Hematopoietic multipotent progenitor cell (in vitro differentiated cells): ENCODE data around the gene MFGE8. TPM values are rescaled to one million over a fixed set of nuclear protein-coding genes. Genes with fewer than 3 reads are reported as not detected.
A peak's percentile ranks its signal among the peaks of the same experiment; 100 is the strongest.

Source experiments
- DNase-seq, 3 donors: peaks; one replicate each; pipeline ENCODE4 v3.0.0-alpha.2; 2011 to 2015; ENCODE audit warnings: low read depth in 2 of 3, low spot score in 2 of 3
- total RNA-seq: library from RNA; depleted of rRNA; stranded (reverse); fragments of >200 nt; gene quantifications from one replicate; pipeline ENCODE4 v1.2.3, GENCODE V29; 2012

Gene MFGE8
- total RNA-seq, 1 donor = 46.3 TPM

GRCh38 chr15:88900309-88900981 is 12.7 kb downstream of the MFGE8 start:
- no peak for DNase-seq

DNA sequence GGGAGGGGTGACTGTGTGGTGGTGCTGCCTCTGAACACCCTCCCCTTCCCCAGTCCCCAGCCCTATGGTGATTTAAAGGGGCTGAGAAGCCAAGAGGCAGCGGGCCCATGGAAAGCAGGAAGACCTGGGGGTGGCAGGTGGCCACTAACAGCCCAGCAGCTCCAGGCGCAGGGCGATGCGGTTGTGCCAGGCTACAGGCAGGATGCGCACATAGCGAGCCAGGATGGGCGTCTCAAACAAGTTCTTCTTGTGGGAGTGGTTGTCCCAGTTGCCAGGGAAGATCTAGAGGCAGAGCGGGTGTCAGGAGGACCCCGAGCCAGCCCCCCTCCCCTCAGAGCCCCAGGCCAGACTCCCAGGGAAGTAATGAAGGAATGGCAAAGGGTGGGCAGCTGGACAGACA is 13.9 kb downstream of the MFGE8 start:
- no peak for DNase-seq

DNA sequence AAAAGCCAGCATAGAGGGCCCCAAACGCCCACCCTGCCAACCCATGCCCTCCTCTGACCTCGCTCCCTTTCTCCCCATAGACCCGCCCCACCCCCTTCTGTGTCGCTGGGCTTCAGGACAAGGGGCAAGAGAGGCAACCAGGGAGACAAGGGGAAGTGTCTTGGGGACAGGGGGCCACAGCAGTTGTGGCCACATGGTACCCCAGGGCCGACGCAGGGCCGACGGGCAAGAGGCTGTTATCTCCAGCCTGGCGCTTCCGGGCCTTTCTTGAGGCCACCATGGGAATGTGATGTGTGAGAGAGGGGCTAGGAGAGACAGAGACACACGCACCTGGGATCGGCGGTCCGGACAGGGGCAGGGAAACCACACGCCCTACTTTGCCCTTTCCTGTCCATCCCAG is 14.4 kb downstream of the MFGE8 start:
- no peak for DNase-seq

GRCh38 chr15:88897456-88898194 is 15.6 kb downstream of the MFGE8 start:
- DNase-seq = peak in 2 of 3 donors; percentile 75 to 77

- DNase-seq = no peak
These were observed 16.1 kb downstream of the MFGE8 start for GRCh38 chr15:88897142-88897455.

DNA sequence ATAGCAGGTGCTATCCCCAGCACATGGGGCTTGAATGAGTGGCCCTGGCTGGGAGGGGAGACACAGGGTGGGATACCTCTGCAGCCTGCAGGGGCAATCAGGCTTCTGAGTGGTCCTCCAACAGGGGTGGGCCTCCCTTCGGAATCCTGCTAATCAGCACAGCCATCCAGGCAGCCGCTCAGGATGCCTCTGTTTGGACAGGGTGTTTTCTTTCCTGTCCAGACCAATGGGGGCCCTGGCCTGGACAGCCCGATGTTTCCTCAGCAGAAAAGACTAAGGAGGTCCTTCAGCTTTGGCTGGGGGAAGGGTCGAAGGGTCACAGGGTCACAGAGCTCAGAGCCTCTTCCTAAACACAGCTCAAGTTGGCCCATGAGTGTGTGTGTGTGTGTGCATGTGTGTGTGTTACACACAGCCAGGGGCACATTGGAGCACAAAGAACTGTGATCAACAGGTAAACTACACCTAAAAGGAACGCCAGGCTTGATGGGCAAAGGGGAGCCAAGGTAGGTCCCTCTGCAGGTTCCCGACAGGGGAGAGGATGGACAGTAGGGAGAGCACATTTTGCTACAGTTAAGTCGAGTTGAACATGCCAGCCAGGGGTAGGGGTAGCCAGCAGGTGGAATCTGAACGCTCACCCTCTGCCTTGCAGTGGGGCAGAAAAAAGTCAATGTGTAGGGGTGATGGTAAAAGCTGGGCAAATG is 16.7 kb downstream of the MFGE8 start:
- no peak for DNase-seq

- DNase-seq = peak in 1 of 3 donors; percentile 33
These were observed 18.1 kb downstream of the MFGE8 start, which contains the start of gene HAPLN3 for GRCh38 chr15:88894819-88895767. TSS of gene HAPLN3 (minus strand) at chr15:88895544. CDS start at chr15:88887298, 8,246 bp downstream.

- peak; percentile 53 to 65 (median 58) for DNase-seq
These were observed 18.8 kb downstream of the MFGE8 start for GRCh38 chr15:88894348-88894818.

DNA sequence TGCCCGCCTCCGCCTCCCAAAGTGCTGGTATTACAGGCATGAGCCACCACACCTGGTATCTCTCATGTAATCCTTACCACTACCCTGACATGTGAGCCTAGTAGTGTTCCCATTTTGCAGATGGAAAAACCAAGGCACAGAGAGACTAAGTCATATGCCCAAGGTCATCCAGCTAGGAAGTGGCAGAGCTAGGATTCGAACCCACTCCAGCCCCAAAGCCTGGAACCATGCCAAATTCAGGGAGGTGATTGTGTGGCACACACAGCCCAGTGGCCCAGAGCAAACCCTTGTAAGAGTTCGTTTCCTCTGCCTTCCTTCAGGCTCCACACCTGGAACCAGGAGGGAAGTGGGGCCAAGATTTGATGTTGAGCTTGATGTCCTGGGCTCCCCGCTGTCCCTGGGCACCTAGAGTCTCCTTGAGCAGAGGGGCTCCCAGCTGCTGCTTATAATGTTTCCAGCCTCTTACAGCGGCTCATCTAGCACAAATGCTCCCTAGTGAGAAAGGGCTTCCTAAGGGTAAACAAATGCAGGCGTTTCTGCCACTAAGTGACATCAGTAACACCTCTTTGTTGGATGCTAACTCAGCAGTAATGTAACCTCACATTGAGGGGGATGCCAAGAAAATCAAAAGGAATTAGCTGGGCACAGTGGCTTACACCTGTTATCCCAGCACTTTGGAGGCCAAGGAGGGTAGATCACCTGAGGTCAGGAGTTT is 21.5 kb downstream of the MFGE8 start:
- DNase-seq = no peak

- DNase-seq = no peak
These were observed 22.7 kb downstream of the MFGE8 start for GRCh38 chr15:88890495-88890894.

GRCh38 chr15:88888719-88889118 is 24.5 kb downstream of the MFGE8 start:
- no peak for DNase-seq

GRCh38 chr15:88887068-88887580 is 26.1 kb downstream of the MFGE8 start:
- DNase-seq = no peak

GRCh38 chr15:88882785-88883184 is 30.4 kb downstream of the MFGE8 start:
- no peak for DNase-seq

DNA sequence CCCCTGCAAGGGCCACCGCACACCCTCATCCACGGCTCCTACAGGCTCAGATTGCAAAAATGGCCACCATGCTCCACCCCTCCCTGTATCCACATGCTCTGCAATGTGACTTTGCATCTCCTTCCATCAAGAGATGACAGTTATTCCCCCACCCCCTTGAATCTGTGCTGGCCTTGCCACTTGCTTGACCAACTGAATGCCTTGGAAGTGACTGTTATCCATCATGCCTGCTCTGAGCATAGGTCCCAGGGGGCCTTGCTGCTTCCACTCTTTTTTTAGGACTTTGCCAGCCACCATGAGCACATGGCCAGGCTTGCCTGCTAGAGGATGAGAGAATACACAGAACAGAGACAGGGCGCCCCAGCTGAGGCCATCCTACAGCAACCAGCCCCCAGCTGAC is 31.4 kb downstream of the MFGE8 start:
- DNase-seq = no peak

- DNase-seq = no peak
These were observed 32.0 kb downstream of the MFGE8 start for GRCh38 chr15:88880944-88881740.

DNA sequence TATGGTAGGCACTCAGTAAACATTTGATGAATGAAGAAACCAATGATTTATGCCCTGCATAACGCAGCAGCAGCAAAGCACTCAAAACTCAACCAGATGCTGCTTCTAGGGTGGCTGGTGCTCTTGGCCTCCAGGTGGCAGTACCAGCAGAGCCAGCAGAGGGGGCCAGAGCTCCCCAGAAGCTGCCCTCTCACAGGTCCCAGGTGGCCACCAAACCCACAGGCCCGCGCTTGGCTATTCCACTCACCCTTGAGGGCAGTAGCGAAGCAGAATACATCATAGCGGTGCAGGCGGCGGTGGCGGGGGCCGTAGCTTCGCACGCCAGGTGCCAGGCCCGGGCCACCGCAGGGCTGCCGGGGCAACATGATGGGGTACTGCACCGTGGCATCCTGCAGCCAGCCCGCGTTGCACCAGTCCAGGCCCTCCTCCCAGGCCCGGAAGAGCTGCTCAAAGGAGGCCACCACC is 34.4 kb downstream of the MFGE8 start:
- peak in 2 of 3 donors; percentile 35 to 52 for DNase-seq

DNA sequence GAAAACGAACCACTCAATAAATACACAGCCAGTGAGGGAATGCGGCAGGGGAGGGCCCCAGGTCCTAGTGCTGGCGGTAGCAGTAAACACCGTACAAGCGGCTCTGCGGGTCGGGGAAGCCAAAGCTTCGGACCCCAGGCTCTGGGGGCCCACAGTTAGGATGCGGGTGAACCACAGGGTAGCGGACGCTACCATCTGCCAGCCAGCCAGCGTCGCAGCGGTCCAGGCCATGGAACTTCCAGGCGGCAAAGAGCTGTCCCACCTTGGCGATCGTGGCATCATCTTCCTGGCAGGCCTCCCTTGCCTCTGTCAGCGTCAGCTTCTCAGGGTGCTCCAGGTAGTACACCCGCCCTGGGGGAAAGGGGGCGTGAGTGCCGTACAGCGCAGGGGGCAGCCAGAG is 35.3 kb downstream of the MFGE8 start:
- DNase-seq = no peak

- no peak for DNase-seq
These were observed 35.8 kb downstream of the MFGE8 start for GRCh38 chr15:88877415-88877814.

- DNase-seq = no peak
These were observed 36.6 kb downstream of the MFGE8 start for GRCh38 chr15:88876573-88876972.
